Kidney (tissue), 14 donors: ENCODE results near the gene DLGAP3. TPM values are rescaled to one million over a fixed set of nuclear protein-coding genes. Genes with fewer than 3 reads are reported as not detected.

Experiments
- DNase-seq, 5 donors: peaks; one replicate each; pipeline ENCODE4 v3.0.0-alpha.2; 2013 to 2020
- FAIRE-seq: peaks from 2 replicates; lab custom pipeline; 2012; peaks lifted over from hg19 to GRCh38; lab: Jason Lieb, UNC
- H3K27ac ChIP-seq, 2 donors: one replicate each; pipeline ENCODE4 v1.7.0; 2013; ENCODE audit warnings: low read depth in 2 of 2, low read length in 2 of 2, inconsistent platforms in 1 of 2
- H3K27me3 ChIP-seq: one replicate; pipeline ENCODE4 v1.7.1; 2013; ENCODE audit warnings: low read length, inconsistent platforms; ENCODE audit not compliant: control insufficient read depth, insufficient read depth
- H3K36me3 ChIP-seq, 3 donors: one replicate each; pipeline versions ENCODE4 v1.7.0 to v1.7.1; 2013; ENCODE audit warnings: low read length in 3 of 3, control low read depth in 1 of 3, inconsistent platforms in 1 of 3; ENCODE audit not compliant: insufficient read depth in 3 of 3, control insufficient read depth in 2 of 3
- H3K4me1 ChIP-seq, 3 donors: one replicate each; pipeline versions ENCODE4 v1.7.0 to v1.7.1; 2013; ENCODE audit warnings: low read length in 3 of 3, inconsistent platforms in 1 of 3, low read depth in 1 of 3; ENCODE audit not compliant: control insufficient read depth in 2 of 3, insufficient read depth in 2 of 3
- H3K4me3 ChIP-seq, 3 donors: one replicate each; pipeline versions ENCODE4 v1.7.0 to v1.8.1; 2013; ENCODE audit warnings: low read length in 3 of 3, control low read depth in 1 of 3, inconsistent platforms in 1 of 3
- H3K9ac ChIP-seq, 3 donors: one replicate each; pipeline versions ENCODE4 v1.7.0 to v1.7.1; 2013; ENCODE audit warnings: low read length in 3 of 3, control low read depth in 1 of 3, inconsistent platforms in 1 of 3
- H3K9me3 ChIP-seq, 3 donors: one replicate each; pipeline versions ENCODE4 v1.7.0 to v1.7.1; 2013; ENCODE audit warnings: low read length in 3 of 3, control low read depth in 1 of 3, inconsistent platforms in 1 of 3; ENCODE audit not compliant: control insufficient read depth in 2 of 3, insufficient read depth in 1 of 3
- intact Hi-C: fragments of 100-400 bp; cut with DNase I; formaldehyde crosslinking; loops from one replicate; pipeline ENCODE4 v1.11.1; 2022
- polyA plus RNA-seq: library from polyadenylated mRNA; stranded (reverse); fragments of 350-450 nt; fragmentation: Illumina TruSeq; extraction: RNeasy Lipid Tissue Mini Kit (QIAGEN cat#74804); gene quantifications from one replicate; pipeline ENCODE4 v1.2.3, GENCODE V29; 2014; ENCODE audit warnings: low read depth, low replicate concordance; ENCODE audit not compliant: insufficient read depth
- total RNA-seq: library from RNA; stranded (reverse); fragmentation: NEBNext Ultra II Directional; extraction: Animal tissue kit (Norgen Biotek cat#: 25700); gene quantifications from one replicate; pipeline ENCODE4 v1.2.1, GENCODE V29; 2021
- TF ChIP-seq, protein P1 (sequence below): IDR thresholded peaks from 3 replicates; pipeline ENCODE4 v1.5.1; 2012; ENCODE audit warnings: mild to moderate bottlenecking, moderate library complexity, borderline replicate concordance; ENCODE audit not compliant: insufficient read depth; ENCODE audit errors: extremely low read depth
- donor health status: control.
- donor health status: control.
- donor health status: control.
- donor health status: control.
- donor health status: control.
- donor health status: DM: yes; HTN: yes; CAD: no.
- donor health status: Normal renal cell carcinoma (clear cell type).

The DLGAP3 gene
- total and polyA plus RNA-seq, 2 donors from 2014 or later: 0.71 to 1.0 TPM

DNA sequence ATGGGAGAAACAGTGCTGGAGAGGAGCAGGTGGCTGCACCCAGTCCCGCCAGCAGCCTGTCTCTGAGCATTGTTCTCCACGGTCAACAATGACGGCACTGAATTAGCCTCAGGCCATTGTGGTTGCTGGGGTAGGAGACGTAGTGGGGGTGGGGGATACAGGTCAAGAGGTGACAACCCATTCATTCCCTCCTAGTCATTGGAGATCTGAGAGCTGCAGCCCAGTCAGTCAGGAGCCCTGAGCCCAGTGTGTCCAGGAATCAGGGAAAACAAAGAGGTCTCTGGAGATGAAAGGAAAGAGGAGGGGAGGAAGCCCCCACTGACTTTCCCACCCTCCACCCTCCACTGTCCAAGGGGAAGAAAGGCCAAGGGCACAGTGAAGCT lies 85.2 kb downstream of the DLGAP3 start:
- Histone ChIP-seq H3K9me3 (no peaks in the 10 kb centered on the region), H3K4me3 (no peak overlapping the region), H3K4me1 (peaks cover 0 to 14% (median 10%) of the 10 kb centered on the region in 3 donors), H3K27me3 (no peaks in the 10 kb centered on the region), H3K27ac (no peak overlapping the region), H3K9ac (no peak overlapping the region), H3K36me3 (no peaks in the 10 kb centered on the region)
- peak in 1 of 5 donors; percentile 29 for DNase-seq
- TF ChIP-seq, protein P1, sequence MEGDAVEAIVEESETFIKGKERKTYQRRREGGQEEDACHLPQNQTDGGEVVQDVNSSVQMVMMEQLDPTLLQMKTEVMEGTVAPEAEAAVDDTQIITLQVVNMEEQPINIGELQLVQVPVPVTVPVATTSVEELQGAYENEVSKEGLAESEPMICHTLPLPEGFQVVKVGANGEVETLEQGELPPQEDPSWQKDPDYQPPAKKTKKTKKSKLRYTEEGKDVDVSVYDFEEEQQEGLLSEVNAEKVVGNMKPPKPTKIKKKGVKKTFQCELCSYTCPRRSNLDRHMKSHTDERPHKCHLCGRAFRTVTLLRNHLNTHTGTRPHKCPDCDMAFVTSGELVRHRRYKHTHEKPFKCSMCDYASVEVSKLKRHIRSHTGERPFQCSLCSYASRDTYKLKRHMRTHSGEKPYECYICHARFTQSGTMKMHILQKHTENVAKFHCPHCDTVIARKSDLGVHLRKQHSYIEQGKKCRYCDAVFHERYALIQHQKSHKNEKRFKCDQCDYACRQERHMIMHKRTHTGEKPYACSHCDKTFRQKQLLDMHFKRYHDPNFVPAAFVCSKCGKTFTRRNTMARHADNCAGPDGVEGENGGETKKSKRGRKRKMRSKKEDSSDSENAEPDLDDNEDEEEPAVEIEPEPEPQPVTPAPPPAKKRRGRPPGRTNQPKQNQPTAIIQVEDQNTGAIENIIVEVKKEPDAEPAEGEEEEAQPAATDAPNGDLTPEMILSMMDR: no peak
- intact Hi-C loops: loop anchor here (10.0 kb wide), 1 partner anchor 49 kb away; the partner anchor contains the start of gene GJA4
- no peak for FAIRE-seq

DNA sequence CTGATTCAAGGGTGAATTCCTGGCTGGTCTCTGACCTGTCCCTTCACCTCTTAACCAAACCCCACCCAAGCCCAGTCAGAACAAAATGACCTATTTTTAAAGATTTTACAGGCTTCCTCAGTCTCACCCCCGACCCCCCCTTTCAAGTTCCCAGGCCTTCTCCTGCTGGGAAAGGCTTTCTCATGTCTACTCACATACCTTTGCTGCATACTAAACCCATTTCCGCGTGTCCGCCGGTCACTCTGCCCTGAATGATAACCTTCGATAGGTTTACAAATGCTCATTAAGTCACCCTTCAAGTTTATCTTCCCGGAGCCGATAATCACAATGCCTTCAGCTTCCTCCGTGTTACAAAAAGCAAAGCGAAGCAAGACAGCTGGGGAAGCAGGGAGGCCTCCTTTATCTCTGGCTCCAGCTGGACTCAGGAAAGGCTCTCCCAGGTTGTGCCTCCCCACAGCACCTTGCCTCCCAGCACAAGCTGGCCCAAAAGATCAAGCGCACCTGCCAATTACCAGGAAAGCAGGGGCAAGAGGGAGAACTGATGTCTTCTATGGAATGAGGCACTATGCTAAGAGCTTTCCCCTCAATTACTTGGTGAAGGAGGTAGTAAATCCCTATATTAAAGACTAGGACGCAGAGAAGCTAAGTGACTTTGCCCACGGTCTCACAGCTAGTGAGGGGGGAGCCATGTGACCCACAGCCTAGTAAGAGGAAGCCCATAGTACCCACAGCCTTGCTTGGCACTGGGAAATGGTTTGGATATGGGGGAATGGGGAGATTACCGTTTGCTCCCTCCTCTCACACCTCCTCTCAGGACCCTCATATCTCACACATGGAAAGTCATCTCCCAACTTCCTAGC lies 85.8 kb downstream of the DLGAP3 start:
- intact Hi-C loops: loop anchor here (10.0 kb wide), 1 partner anchor 49 kb away; the partner anchor contains the start of gene GJA4
- Histone ChIP-seq H3K9me3 (no peaks in the 10 kb centered on the region), H3K4me3 (no peak overlapping the region), H3K9ac (no peak overlapping the region), H3K36me3 (no peaks in the 10 kb centered on the region), H3K27ac (peak overlapping the region; percentile 32 to 70), H3K4me1 (peaks cover 0 to 14% (median 10%) of the 10 kb centered on the region in 3 donors), H3K27me3 (no peaks in the 10 kb centered on the region)
- TF ChIP-seq, protein P1: no peak
- peak in 1 of 5 donors; percentile 2 for DNase-seq
- no peak for FAIRE-seq

DNA sequence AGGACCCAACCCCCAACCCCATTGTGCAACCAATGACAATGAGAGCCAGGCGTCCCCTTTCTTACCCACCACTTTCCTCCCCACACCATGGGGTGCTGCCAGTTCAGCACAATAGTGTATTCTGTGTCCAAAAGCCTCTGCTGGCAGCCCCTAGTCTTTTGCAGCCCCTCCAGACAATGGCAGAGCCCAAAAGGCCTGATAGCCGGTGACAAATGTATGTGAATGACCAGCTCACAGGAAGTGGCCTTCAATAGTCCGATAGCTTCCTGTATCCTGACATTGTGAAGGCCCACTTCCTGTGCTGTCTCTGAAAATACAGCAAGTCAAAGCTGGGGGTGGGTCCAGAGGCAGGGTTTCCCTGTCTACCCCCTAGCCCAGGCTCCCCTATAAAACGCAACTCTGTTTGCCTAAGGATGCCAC lies 86.5 kb downstream of the DLGAP3 start:
- Histone ChIP-seq H3K4me1 (peaks cover 0 to 14% (median 10%) of the 10 kb centered on the region in 3 donors), H3K27me3 (no peaks in the 10 kb centered on the region), H3K9me3 (no peaks in the 10 kb centered on the region), H3K36me3 (no peaks in the 10 kb centered on the region), H3K9ac (no peak overlapping the region), H3K27ac (peak overlapping the region; percentile 32 to 64), H3K4me3 (no peak overlapping the region)
- DNase-seq (peak in 1 of 5 donors; percentile 24), FAIRE-seq (no peak)
- intact Hi-C loops: loop anchor here (10.0 kb wide), 1 partner anchor 48 kb away; the partner anchor contains the start of gene GJA4
- TF ChIP-seq, protein P1: no peak
